Hepatocyte (in vitro differentiated cells): ENCODE data around the gene ACSL4. TPM values are rescaled to one million over a fixed set of nuclear protein-coding genes. Genes with fewer than 3 reads are reported as not detected.
"Not testable (repeated sequence)": the region's sequence is repeated elsewhere in the genome, so short reads cannot be mapped to it uniquely, and the experiment has no call there.

Source experiments
- DNase-seq: peaks from one replicate; pipeline ENCODE4 v3.0.0-alpha.2; 2016; ENCODE audit warnings: low spot score
- H2AFZ ChIP-seq: fragments of 200-600 bp; sonication (generic); 2 replicates; pipeline ENCODE4 v1.6.0; 2016; ENCODE audit warnings: antibody characterized with exemption, mild to moderate bottlenecking
- H3K27ac ChIP-seq: fragments of 200-600 bp; sonication (generic); 2 replicates; pipeline ENCODE4 v1.5.1; 2016; ENCODE audit warnings: mild to moderate bottlenecking
- H3K27me3 ChIP-seq: fragments of 200-600 bp; sonication (generic); 2 replicates; pipeline ENCODE4 v1.6.1; 2016
- H3K36me3 ChIP-seq: fragments of 200-600 bp; sonication (generic); replicated peaks from 2 replicates; pipeline ENCODE4 v1.5.1; 2016; ENCODE audit warnings: low read depth; ENCODE audit not compliant: insufficient read depth
- H3K4me1 ChIP-seq: fragments of 200-600 bp; sonication (generic); 2 replicates; pipeline ENCODE4 v1.5.1; 2016; ENCODE audit warnings: mild to moderate bottlenecking, moderate library complexity; ENCODE audit not compliant: insufficient read depth
- H3K4me2 ChIP-seq: fragments of 200-600 bp; sonication (generic); 2 replicates; pipeline ENCODE4 v1.6.0; 2016
- H3K4me3 ChIP-seq: fragments of 200-600 bp; sonication (generic); 2 replicates; pipeline ENCODE4 v1.5.1; 2016; ENCODE audit warnings: mild to moderate bottlenecking
- H3K79me2 ChIP-seq: fragments of 200-600 bp; sonication (generic); 2 replicates; pipeline ENCODE4 v1.6.0; 2017; ENCODE audit warnings: mild to moderate bottlenecking
- H3K9me2 ChIP-seq: fragments of 200-600 bp; sonication (generic); replicated peaks from 2 replicates; pipeline ENCODE4 v1.6.0; 2017; ENCODE audit warnings: mild to moderate bottlenecking; ENCODE audit not compliant: insufficient read depth
- H3K9me3 ChIP-seq: fragments of 200-600 bp; sonication (generic); 2 replicates; pipeline ENCODE4 v1.5.1; 2016; ENCODE audit warnings: low read depth, mild to moderate bottlenecking
- H4K20me1 ChIP-seq: fragments of 200-600 bp; sonication (generic); 2 replicates; pipeline ENCODE4 v1.6.0; 2016; ENCODE audit warnings: mild to moderate bottlenecking; ENCODE audit not compliant: insufficient read depth, poor library complexity, severe bottlenecking
- CTCF ChIP-seq: fragments of 200-600 bp; sonication (generic); IDR thresholded peaks from 2 replicates; pipeline ENCODE4 v1.5.1; 2016; ENCODE audit warnings: antibody characterized with exemption, mild to moderate bottlenecking; ENCODE audit not compliant: poor library complexity
- EZH2 ChIP-seq: fragments of 200-600 bp; sonication (generic); IDR thresholded peaks from 2 replicates; pipeline ENCODE4 v1.6.1; 2016; ENCODE audit warnings: antibody characterized with exemption, mild to moderate bottlenecking, borderline replicate concordance
- EZH2phosphoT487 ChIP-seq: fragments of 200-600 bp; sonication (generic); IDR thresholded peaks from one replicate; pipeline ENCODE4 v1.6.1; 2018; ENCODE audit warnings: antibody characterized with exemption, mild to moderate bottlenecking, low read depth, moderate library complexity; ENCODE audit not compliant: unreplicated experiment, severe bottlenecking
- WGBS: methylation state at CpG from one replicate; pipeline ENCODE4 v1.1.6; 2016; ENCODE audit warnings: low lambda C conversion rate; ENCODE audit errors: missing lambda C conversion rate; 5-methylcytosine and 5-hydroxymethylcytosine counted together
- polyA plus RNA-seq: library from polyadenylated mRNA; unstranded; fragments of >200 nt; fragmentation: Nextera tagmentation; extraction: Ambion mirVana; gene quantifications from 2 replicates; pipeline ENCODE4 v1.2.1, GENCODE V29; 2016
- total RNA-seq: library from RNA; depleted of rRNA; stranded (reverse); fragments of >200 nt; gene quantifications from 2 replicates; pipeline ENCODE4 v1.2.3, GENCODE V29; 2014

The ACSL4 gene
- total and polyA plus RNA-seq, 2 experiments from 2014 or later: 51.8 to 250 TPM

GRCh38 chrX:109742722-109743121 lies 9.7 kb upstream of the ACSL4 start:
- no peak for DNase-seq
- Histone ChIP-seq H3K4me1 (no peaks in the 10 kb centered on the region), H3K9me3 (no peaks in the 10 kb centered on the region), H3K36me3 (no peaks in the 10 kb centered on the region), H2AFZ (no peak overlapping the region), H3K4me3 (no peak overlapping the region), H3K79me2 (no peaks in the 10 kb centered on the region), H4K20me1 (no peaks in the 10 kb centered on the region), H3K4me2 (no peak overlapping the region), H3K9me2 (no peaks in the 10 kb centered on the region), H3K27ac (no peak overlapping the region), H3K27me3 (no peaks in the 10 kb centered on the region)
- no peak for TF ChIP-seq EZH2
- no peak for TF ChIP-seq EZH2phosphoT487
- no peak for TF ChIP-seq CTCF
- WGBS: 69% methylated on average over 4 of the region's 4 CpGs

- not testable (repeated sequence) for H3K9me2 ChIP-seq, H3K9me3 ChIP-seq, H3K79me2 ChIP-seq, H2AFZ ChIP-seq, H3K4me2 ChIP-seq, H3K27me3 ChIP-seq, H3K36me3 ChIP-seq, H3K4me1 ChIP-seq, DNase-seq, H3K4me3 ChIP-seq, H3K27ac ChIP-seq, H4K20me1 ChIP-seq
- WGBS: 70% methylated on average over 10 of the region's 11 CpGs
These were observed 7.8 kb upstream of the ACSL4 start for GRCh38 chrX:109740896-109741295.

- Histone ChIP-seq H3K9me3 (no peaks in the 10 kb centered on the region), H2AFZ (no peak overlapping the region), H3K4me1 (no peaks in the 10 kb centered on the region), H3K27ac (no peak overlapping the region), H4K20me1 (no peaks in the 10 kb centered on the region), H3K4me2 (no peak overlapping the region), H3K79me2 (no peaks in the 10 kb centered on the region), H3K36me3 (no peaks in the 10 kb centered on the region), H3K4me3 (no peak overlapping the region), H3K9me2 (no peaks in the 10 kb centered on the region), H3K27me3 (no peaks in the 10 kb centered on the region)
- DNase-seq: no peak
- TF ChIP-seq CTCF: no peak
- no peak for TF ChIP-seq EZH2
- TF ChIP-seq EZH2phosphoT487: no peak
These were observed 7.4 kb upstream of the ACSL4 start for GRCh38 chrX:109740433-109740809.

GRCh38 chrX:109739625-109740432 lies 6.8 kb upstream of the ACSL4 start:
- no peak overlapping the region for H3K27ac ChIP-seq
- WGBS: 48% methylated on average over 6 of the region's 6 CpGs

More at GRCh38 chrX:109739625-109740432, 6.8 kb upstream of the ACSL4 start:
- Histone ChIP-seq H3K27me3 (no peaks in the 10 kb centered on the region), H3K36me3 (no peaks in the 10 kb centered on the region), H3K79me2 (no peaks in the 10 kb centered on the region), H4K20me1 (no peaks in the 10 kb centered on the region), H3K4me2 (no peak overlapping the region), H3K9me2 (no peaks in the 10 kb centered on the region), H3K4me1 (no peaks in the 10 kb centered on the region), H3K4me3 (no peak overlapping the region), H3K9me3 (no peaks in the 10 kb centered on the region), H2AFZ (no peak overlapping the region)
- peak; percentile 30 for DNase-seq
- TF ChIP-seq EZH2phosphoT487 (no peak), EZH2 (no peak), CTCF (no peak)
